ENCODE results near the gene LRRFIP1. TPM values are rescaled to one million over a fixed set of nuclear protein-coding genes. Genes with fewer than 3 reads are reported as not detected.

The LRRFIP1 gene
- total and polyA plus RNA-seq, 9 of the 15 experiments (the other 6 are each of a cell fraction or from before 2014, with no cell fraction given), result 13.1 to 45.2 (median 31.3) TPM

DNA sequence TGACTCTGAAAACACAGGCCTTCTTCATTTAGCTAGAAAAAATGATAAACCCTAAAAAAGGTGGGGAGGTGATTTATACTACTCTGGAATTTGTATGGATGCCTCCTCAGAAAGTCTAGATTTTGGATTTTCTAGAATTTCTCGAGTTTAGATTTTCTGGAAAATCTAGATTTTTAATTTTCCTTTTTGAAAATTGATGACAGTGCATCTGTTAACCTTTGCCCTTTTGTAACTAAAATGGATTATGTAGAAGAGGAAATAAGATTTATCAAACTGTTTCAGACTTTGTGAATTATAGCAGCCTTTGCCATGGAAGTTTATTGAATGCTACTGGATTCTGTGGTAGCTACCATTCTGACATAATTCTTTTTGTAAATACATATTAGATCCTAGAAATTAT lies 95.6 kb downstream of the LRRFIP1 start:
- H3K27ac ChIP-seq (ENCODE audit: extremely low read depth, low read depth, low read length), result no peak overlapping the region
- intact Hi-C loops (cut with micrococcal nuclease), result no loop called here
- no peaks in the 10 kb centered on the region for H3K27me3 ChIP-seq (ENCODE audit: control insufficient read depth in 2 of 2, insufficient read depth in 2 of 2, low read length in 2 of 2)
- no peaks in the 10 kb centered on the region for H3K9me1 ChIP-seq (ENCODE audit: control insufficient read depth, insufficient read depth, low read length)
- H3K9ac ChIP-seq (ENCODE audit: insufficient read depth in 1 of 2, low read depth in 2 of 2, low read length in 2 of 2), result no peak overlapping the region
- H3K36me3 ChIP-seq (ENCODE audit: control insufficient read depth, insufficient read depth, low read length), result 0 out of 3 replicates have a peak, but pooled peaks cover 7% of the 10 kb centered on the region
- 0% methylated on average over 1 of the region's 1 CpG for WGBS (ENCODE audit: insufficient coverage, low coverage, missing lambda C conversion rate)
- FAIRE-seq (no peak), DNase-seq (ENCODE audit: extremely low read depth in 1 of 4, low spot score in 3 of 4) (no peak), ATAC-seq (no peak)
- H3K9me3 ChIP-seq (replicated peaks; ENCODE audit: control insufficient read depth, insufficient read depth, low read depth, low read length), result no peaks in the 10 kb centered on the region
- H3K4me3 ChIP-seq, result no peak overlapping the region
- no peak for TF ChIP-seq HLTF (IDR thresholded peaks at IDR 0.05)
- peak; percentile 18; the same call in 1 of the 2 replicates for TF ChIP-seq MAFK (IDR thresholded peaks at IDR 0.05; ENCODE audit: low read length)
- no peak for TF ChIP-seq ARHGAP35 (IDR thresholded peaks at IDR 0.05; ENCODE audit: partially characterized antibody)
- TF ChIP-seq, protein P1, sequence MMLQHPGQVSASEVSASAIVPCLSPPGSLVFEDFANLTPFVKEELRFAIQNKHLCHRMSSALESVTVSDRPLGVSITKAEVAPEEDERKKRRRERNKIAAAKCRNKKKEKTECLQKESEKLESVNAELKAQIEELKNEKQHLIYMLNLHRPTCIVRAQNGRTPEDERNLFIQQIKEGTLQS (IDR thresholded peaks at IDR 0.05), result no peak
- TF ChIP-seq, protein P1 (CRISPR knock-in tag; conservative IDR thresholded peaks at IDR 0.05), result no peak
- TF ChIP-seq ZNF586 (CRISPR knock-in tag; conservative IDR thresholded peaks at IDR 0.05), result no peak
- peak; percentile 65 for TF ChIP-seq ZNF316 (IDR thresholded peaks at IDR 0.05)
- no peak for TF ChIP-seq ZNF707 (CRISPR knock-in tag; conservative IDR thresholded peaks at IDR 0.05)
- CTCF ChIA-PET (ENCODE audit: low intra/inter-chr PET ratio), result no interaction called here
- POLR2A ChIA-PET, result no interaction called here
- peaks cover 3 to 5% of the 10 kb centered on the region in 2 experiments; a peak in 1 of 5 replicates for H3K4me1 ChIP-seq (replicated peaks in 1 of 2; ENCODE audit: control insufficient read depth in 2 of 2, insufficient read depth in 2 of 2, low read length in 2 of 2)
- no peak overlapping the region for H2AFZ ChIP-seq (ENCODE audit: low read depth, low read length)
- no peaks in the 10 kb centered on the region for H4K20me1 ChIP-seq (replicated peaks; ENCODE audit: control insufficient read depth, insufficient read depth, low read length)
- no peaks in the 10 kb centered on the region for H3K79me2 ChIP-seq (ENCODE audit: control insufficient read depth, insufficient read depth, low read length)
- BruUV-seq (replicated peaks), result no TSS peak
- H3K4me2 ChIP-seq (ENCODE audit: insufficient read depth, low read length), result no peak overlapping the region
- in situ Hi-C loops (cut with MboI), result no loop called here

Data from K562 (cell line).